HL-60 (cell line): ENCODE results near the gene ITGA3.

Experiments used
- DNase-seq, 2 experiments: peaks; one replicate each; pipeline ENCODE4 v3.0.0-alpha.2; 2010 to 2020; ENCODE audit warnings: low read depth in 1 of 2, low spot score in 1 of 2
- H3K27ac ChIP-seq: fragments of 250-450 bp; sonication (Bioruptor Pico); replicated peaks from 2 replicates; pipeline ENCODE4 v1.5.1; 2020; ENCODE audit warnings: mild to moderate bottlenecking, moderate library complexity
- H3K27me3 ChIP-seq: fragments of 250-450 bp; sonication (Bioruptor Pico); 2 replicates; pipeline ENCODE4 v1.5.1; 2021; ENCODE audit warnings: mild to moderate bottlenecking, moderate library complexity; ENCODE audit not compliant: insufficient read depth, poor library complexity, severe bottlenecking
- H3K4me3 ChIP-seq: replicated peaks from 2 replicates; pipeline ENCODE4 v1.5.1; 2011; ENCODE audit warnings: mild to moderate bottlenecking, control low read depth, low read length; ENCODE audit not compliant: insufficient read depth
- CTCF ChIP-seq: IDR thresholded peaks from one replicate; pipeline ENCODE4 v1.5.1; 2011; ENCODE audit warnings: low read length, control low read depth, inconsistent platforms; ENCODE audit not compliant: insufficient read depth
- GABPA ChIP-seq: IDR thresholded peaks from 2 replicates; pipeline ENCODE4 v1.6.1; 2012; ENCODE audit warnings: low read depth
- POLR2AphosphoS5 ChIP-seq: IDR thresholded peaks from 2 replicates; pipeline ENCODE4 v1.6.1; 2012; ENCODE audit warnings: low read depth
- REST ChIP-seq: IDR thresholded peaks from 2 replicates; pipeline ENCODE4 v1.6.1; 2012; ENCODE audit warnings: low read depth; ENCODE audit not compliant: insufficient replicate concordance
- SPI1 ChIP-seq: IDR thresholded peaks from 2 replicates; pipeline ENCODE4 v1.6.1; 2012; ENCODE audit warnings: low read depth, mild to moderate bottlenecking, borderline replicate concordance

ITGA3 gene

DNA sequence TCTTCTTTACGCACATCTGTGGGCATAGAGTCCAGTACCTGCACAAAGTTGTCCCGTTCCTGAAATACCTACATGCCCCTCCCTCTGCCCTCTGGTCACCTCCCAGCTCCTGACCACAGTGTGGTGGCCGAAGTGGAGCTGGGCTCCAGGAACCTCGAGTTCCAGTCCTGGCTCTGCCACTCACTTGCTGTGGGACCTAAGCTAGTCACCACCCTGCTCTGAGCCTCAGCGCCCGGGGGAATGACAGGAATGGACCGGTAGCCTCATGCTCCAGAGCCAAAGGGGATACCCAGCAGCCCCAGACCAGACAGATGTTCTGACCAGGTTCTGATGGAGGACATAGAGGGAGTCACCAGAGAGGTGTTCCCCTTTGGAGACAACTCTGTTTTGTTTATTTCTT, 26.7 kb upstream of the ITGA3 start:
- no peak for DNase-seq
- TF ChIP-seq CTCF (no peak), REST (no peak), SPI1 (no peak), GABPA (no peak), POLR2AphosphoS5 (no peak)
- Histone ChIP-seq H3K27ac (no peak overlapping the region), H3K4me3 (no peak overlapping the region), H3K27me3 (peaks cover 18% of the 10 kb centered on the region)

GRCh38 chr17:50033316-50033715, 22.6 kb upstream of the ITGA3 start:
- no peak for DNase-seq
- Histone ChIP-seq H3K4me3 (no peak overlapping the region), H3K27me3 (peaks cover 7% of the 10 kb centered on the region), H3K27ac (no peak overlapping the region)
- TF ChIP-seq CTCF (no peak), REST (no peak), SPI1 (no peak), GABPA (no peak), POLR2AphosphoS5 (no peak)

DNA sequence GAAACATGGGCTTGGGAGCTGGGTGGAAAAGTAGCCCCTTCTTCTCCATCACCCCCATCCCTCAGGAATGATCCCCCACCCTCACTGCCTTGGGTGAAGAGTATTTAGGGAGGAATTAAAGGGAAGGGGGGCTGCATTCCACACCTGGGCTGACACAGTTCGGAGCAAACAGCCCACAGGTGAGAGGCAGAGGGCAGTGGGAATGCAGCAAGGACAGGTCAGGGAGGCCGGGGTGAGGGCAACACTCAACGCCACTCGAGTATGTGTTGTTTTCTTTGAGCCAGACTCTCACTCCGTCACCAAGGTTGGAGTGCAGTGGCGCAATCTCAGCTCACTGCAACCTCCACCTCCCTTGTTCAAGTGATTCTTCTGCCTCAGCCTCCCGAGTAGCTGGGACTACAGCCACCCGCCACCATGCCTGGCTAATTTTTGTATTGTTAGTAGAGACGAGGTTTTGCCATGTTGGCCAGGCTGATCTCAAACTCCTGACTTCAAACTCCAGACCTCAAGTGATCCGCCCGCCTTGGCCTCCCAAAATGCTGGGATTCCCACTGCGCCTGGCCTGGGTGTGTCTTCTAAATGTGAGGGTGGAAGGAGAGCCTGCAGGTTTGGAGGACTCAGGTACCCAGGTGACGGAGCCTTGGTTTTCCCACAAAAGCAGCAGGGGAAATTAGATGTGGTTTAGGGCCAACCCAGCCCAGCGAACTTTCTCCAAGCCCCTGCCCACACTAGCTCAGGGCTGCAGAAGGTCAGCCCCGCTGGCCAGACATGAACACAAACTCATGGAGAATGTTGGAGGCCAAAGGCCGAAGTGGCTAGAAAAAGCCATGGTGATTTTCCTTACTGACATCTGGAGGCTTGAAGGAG, 21.2 kb upstream of the ITGA3 start:
- TF ChIP-seq REST (no peak), GABPA (no peak), POLR2AphosphoS5 (no peak), CTCF (no peak), SPI1 (no peak)
- DNase-seq: no peak
- H3K27me3 ChIP-seq: peaks cover 5% of the 10 kb centered on the region
- no peak overlapping the region for H3K4me3 ChIP-seq
- H3K27ac ChIP-seq: no peak overlapping the region
